Smooth muscle cell (in vitro differentiated cells): ENCODE measurements around the gene SELENOM. TPM values are rescaled to one million over a fixed set of nuclear protein-coding genes. Genes with fewer than 3 reads are reported as not detected.

ENCODE experiments used
- DNase-seq: peaks from one replicate; lab custom pipeline; 2025; ENCODE audit not compliant: unreplicated experiment; lab: John Stamatoyannopoulos, UW
- H2AFZ ChIP-seq: fragments of 200-600 bp; sonication (generic); 2 replicates; pipeline ENCODE4 v1.6.0; 2016; ENCODE audit warnings: antibody characterized with exemption, low read depth, mild to moderate bottlenecking
- H3F3A ChIP-seq: fragments of 200-600 bp; sonication (generic); 2 replicates; pipeline ENCODE4 v1.6.0; 2017; ENCODE audit warnings: antibody characterized with exemption, low read depth
- H3K27ac ChIP-seq: fragments of 200-600 bp; sonication (generic); 2 replicates; pipeline ENCODE4 v1.5.1; 2016; ENCODE audit warnings: low read depth, mild to moderate bottlenecking
- H3K27me3 ChIP-seq: fragments of 200-600 bp; sonication (generic); 2 replicates; pipeline ENCODE4 v1.6.1; 2016; ENCODE audit warnings: low read depth, mild to moderate bottlenecking
- H3K36me3 ChIP-seq: fragments of 200-600 bp; sonication (generic); 2 replicates; pipeline ENCODE4 v1.5.1; 2016; ENCODE audit warnings: low read depth
- H3K4me1 ChIP-seq: fragments of 200-600 bp; sonication (generic); 2 replicates; pipeline ENCODE4 v1.5.1; 2016; ENCODE audit warnings: low read depth
- H3K4me2 ChIP-seq: fragments of 200-600 bp; sonication (generic); 2 replicates; pipeline ENCODE4 v1.6.0; 2016; ENCODE audit warnings: mild to moderate bottlenecking
- H3K4me3 ChIP-seq: fragments of 200-600 bp; sonication (generic); 2 replicates; pipeline ENCODE4 v1.5.1; 2016; ENCODE audit warnings: mild to moderate bottlenecking
- H3K79me2 ChIP-seq: fragments of 200-600 bp; sonication (generic); 2 replicates; pipeline ENCODE4 v1.6.0; 2016; ENCODE audit warnings: low read depth, mild to moderate bottlenecking
- H3K9ac ChIP-seq: fragments of 200-600 bp; sonication (generic); 2 replicates; pipeline ENCODE4 v1.6.0; 2016; ENCODE audit warnings: low read depth
- H3K9me3 ChIP-seq: fragments of 200-600 bp; sonication (generic); replicated peaks from 2 replicates; pipeline ENCODE4 v1.5.1; 2016; ENCODE audit warnings: low read depth
- H4K20me1 ChIP-seq: fragments of 200-600 bp; sonication (generic); 2 replicates; pipeline ENCODE4 v1.6.0; 2016; ENCODE audit warnings: low read depth
- CTCF ChIP-seq: fragments of 200-600 bp; sonication (generic); IDR thresholded peaks from 2 replicates; pipeline ENCODE4 v1.5.1; 2017; ENCODE audit warnings: borderline replicate concordance, mild to moderate bottlenecking, antibody characterized with exemption; ENCODE audit not compliant: insufficient read depth, poor library complexity, severe bottlenecking
- WGBS: methylation state at CpG from one replicate; pipeline ENCODE4 v1.1.7; 2016; ENCODE audit warnings: low lambda C conversion rate; 5-methylcytosine and 5-hydroxymethylcytosine counted together
- polyA plus RNA-seq: library from polyadenylated mRNA; unstranded; fragments of >200 nt; fragmentation: Nextera tagmentation; extraction: Ambion mirVana; gene quantifications from 2 replicates; pipeline ENCODE4 v1.2.1, GENCODE V29; 2016
- total RNA-seq: library from RNA; depleted of rRNA; stranded (reverse); fragments of >200 nt; gene quantifications from 2 replicates; pipeline ENCODE4 v1.2.3, GENCODE V29; 2014

The SELENOM gene
- total and polyA plus RNA-seq, 2 experiments from 2014 or later: 450 to 600 TPM

GRCh38 chr22:31083923-31084810, 23.2 kb downstream of the SELENOM start:
- Histone ChIP-seq H3K79me2 (peaks cover 37% of the 10 kb centered on the region), H3K9ac (peak overlapping the region; percentile 68)
- TF ChIP-seq CTCF: no peak

GRCh38 chr22:31083377-31083768, 24.0 kb downstream of the SELENOM start:
- DNase-seq: no peak

More at GRCh38 chr22:31083923-31084810, 23.2 kb downstream of the SELENOM start:
- Histone ChIP-seq H2AFZ (no peak overlapping the region), H3K36me3 (no peaks in the 10 kb centered on the region), H3K27me3 (no peaks in the 10 kb centered on the region), H3K27ac (peak overlapping the region; percentile 62), H3K4me2 (peak overlapping the region; percentile 91), H4K20me1 (peaks cover 55% of the 10 kb centered on the region), H3K9me3 (no peaks in the 10 kb centered on the region), H3K4me3 (peak overlapping the region; percentile 73), H3F3A (peaks cover 17% of the 10 kb centered on the region), H3K4me1 (peaks cover 28% of the 10 kb centered on the region)
- WGBS: 21% methylated on average over 18 of the region's 18 CpGs
- DNase-seq: no peak

GRCh38 chr22:31082606-31083376, 24.6 kb downstream of the SELENOM start:
- Histone ChIP-seq H3K9ac (peak overlapping the region; percentile 95), H2AFZ (no peak overlapping the region), H3K27me3 (no peaks in the 10 kb centered on the region), H3K36me3 (no peaks in the 10 kb centered on the region), H3F3A (peaks cover 17% of the 10 kb centered on the region), H4K20me1 (peaks cover 44% of the 10 kb centered on the region), H3K4me3 (peak overlapping the region; percentile 73), H3K4me2 (peak overlapping the region; percentile 91), H3K27ac (peak overlapping the region; percentile 90), H3K4me1 (peaks cover 28% of the 10 kb centered on the region), H3K79me2 (peaks cover 37% of the 10 kb centered on the region), H3K9me3 (no peaks in the 10 kb centered on the region)
- 80% methylated on average over 11 of the region's 11 CpGs for WGBS
- DNase-seq: no peak
- peak; percentile 62 for TF ChIP-seq CTCF

More at GRCh38 chr22:31083377-31083768, 24.0 kb downstream of the SELENOM start:
- H3K4me2 ChIP-seq: peak overlapping the region; percentile 91
- H3K9me3 ChIP-seq: no peaks in the 10 kb centered on the region
- 93% methylated on average over 3 of the region's 3 CpGs for WGBS
- no peaks in the 10 kb centered on the region for H3K27me3 ChIP-seq
- TF ChIP-seq CTCF: no peak
- H3K9ac ChIP-seq: no peak overlapping the region
- H4K20me1 ChIP-seq: peaks cover 48% of the 10 kb centered on the region
- peaks cover 17% of the 10 kb centered on the region for H3F3A ChIP-seq
- peaks cover 28% of the 10 kb centered on the region for H3K4me1 ChIP-seq
- no peak overlapping the region for H2AFZ ChIP-seq
- H3K27ac ChIP-seq: peak overlapping the region; percentile 62
- H3K4me3 ChIP-seq: peak overlapping the region; percentile 73
- no peaks in the 10 kb centered on the region for H3K36me3 ChIP-seq
- H3K79me2 ChIP-seq: peaks cover 37% of the 10 kb centered on the region
